ENCODE measurements around the gene BRICD5.

GRCh38 chr16:2233872-2234812 lies 23.5 kb upstream of the BRICD5 start:
- TF ChIP-seq POLR2A (IDR thresholded peaks at IDR 0.05; ENCODE audit: low read length) (no peak), GATA1 (IDR thresholded peaks at IDR 0.05; ENCODE audit: low read depth, low read length) (no peak)

Measured in erythroblast (primary cell).